KOPT-K1 (cell line): Measurements from ENCODE around the gene ERCC6L.

Source experiments
- H3K27ac ChIP-seq: fragments of 200-600 bp; sonication (generic); 2 replicates; pipeline ENCODE4 v1.5.1; 2016; ENCODE audit warnings: antibody characterized with exemption, mild to moderate bottlenecking, low read depth, low read length; ENCODE audit not compliant: poor library complexity, severe bottlenecking
- H3K36me3 ChIP-seq: fragments of 200-600 bp; sonication (generic); 2 replicates; pipeline ENCODE4 v1.5.1; 2017; ENCODE audit warnings: antibody characterized with exemption, mild to moderate bottlenecking, low read length, moderate library complexity; ENCODE audit not compliant: insufficient read depth
- H3K9me3 ChIP-seq: fragments of 200-600 bp; sonication (generic); 2 replicates; pipeline ENCODE4 v1.5.1; 2017; ENCODE audit warnings: antibody characterized with exemption, low read length, mild to moderate bottlenecking; ENCODE audit not compliant: insufficient read depth, poor library complexity, severe bottlenecking

The ERCC6L gene

GRCh38 chrX:72238721-72239475 is at the start of gene ERCC6L:
TSS of gene ERCC6L (minus strand) at chrX:72239027. CDS start at chrX:72238911, 116 bp downstream.
- peak within 1 kb of the TSS; percentile 78 for H3K27ac ChIP-seq
- H3K36me3 ChIP-seq = peaks cover 30% of the 10 kb centered on the region
- no peaks in the 10 kb centered on the region for H3K9me3 ChIP-seq

GRCh38 chrX:72282302-72282701 is 43.5 kb upstream of the ERCC6L start:
- Histone ChIP-seq H3K9me3 (no peaks in the 10 kb centered on the region), H3K27ac (no peak overlapping the region), H3K36me3 (no peaks in the 10 kb centered on the region)

GRCh38 chrX:72280321-72280845 is 41.6 kb upstream of the ERCC6L start:
- Histone ChIP-seq H3K9me3 (no peaks in the 10 kb centered on the region), H3K27ac (no peak overlapping the region), H3K36me3 (peaks cover 10% of the 10 kb centered on the region)

GRCh38 chrX:72276478-72276953 is 37.7 kb upstream of the ERCC6L start:
- H3K9me3 ChIP-seq = no peaks in the 10 kb centered on the region
- H3K36me3 ChIP-seq = peaks cover 48% of the 10 kb centered on the region
- H3K27ac ChIP-seq = peak overlapping the region; percentile 84

- no peaks in the 10 kb centered on the region for H3K9me3 ChIP-seq
- H3K36me3 ChIP-seq = peaks cover 68% of the 10 kb centered on the region
- H3K27ac ChIP-seq = no peak overlapping the region
These were observed 35.7 kb upstream of the ERCC6L start for GRCh38 chrX:72274526-72274925.

GRCh38 chrX:72273718-72274117 is 34.9 kb upstream of the ERCC6L start:
- no peaks in the 10 kb centered on the region for H3K9me3 ChIP-seq
- H3K27ac ChIP-seq = no peak overlapping the region
- peaks cover 76% of the 10 kb centered on the region for H3K36me3 ChIP-seq

GRCh38 chrX:72272868-72273267 is 34.0 kb upstream of the ERCC6L start:
- Histone ChIP-seq H3K36me3 (peaks cover 85% of the 10 kb centered on the region), H3K27ac (no peak overlapping the region), H3K9me3 (no peaks in the 10 kb centered on the region)

- Histone ChIP-seq H3K36me3 (peaks cover 92% of the 10 kb centered on the region), H3K27ac (no peak overlapping the region), H3K9me3 (no peaks in the 10 kb centered on the region)
These were observed 33.0 kb upstream of the ERCC6L start for GRCh38 chrX:72271812-72272211.

GRCh38 chrX:72271091-72271788 is 32.4 kb upstream of the ERCC6L start:
- no peak overlapping the region for H3K27ac ChIP-seq
- H3K36me3 ChIP-seq = peaks cover 95% of the 10 kb centered on the region

GRCh38 chrX:72270316-72270866 is 31.6 kb upstream of the ERCC6L start:
- no peaks in the 10 kb centered on the region for H3K9me3 ChIP-seq
- H3K36me3 ChIP-seq = peaks cover 87% of the 10 kb centered on the region
- H3K27ac ChIP-seq = no peak overlapping the region

More at GRCh38 chrX:72271091-72271788, 32.4 kb upstream of the ERCC6L start:
- no peaks in the 10 kb centered on the region for H3K9me3 ChIP-seq

GRCh38 chrX:72269671-72270251 is 30.9 kb upstream of the ERCC6L start:
- Histone ChIP-seq H3K27ac (no peak overlapping the region), H3K9me3 (no peaks in the 10 kb centered on the region), H3K36me3 (peaks cover 80% of the 10 kb centered on the region)

- Histone ChIP-seq H3K9me3 (no peaks in the 10 kb centered on the region), H3K27ac (no peak overlapping the region), H3K36me3 (peaks cover 70% of the 10 kb centered on the region)
These were observed 30.0 kb upstream of the ERCC6L start for GRCh38 chrX:72268597-72269365.

GRCh38 chrX:72265263-72265662 is 26.4 kb upstream of the ERCC6L start:
- no peak overlapping the region for H3K27ac ChIP-seq
- H3K36me3 ChIP-seq = peaks cover 35% of the 10 kb centered on the region
- H3K9me3 ChIP-seq = no peaks in the 10 kb centered on the region

GRCh38 chrX:72262077-72262476 is 23.2 kb upstream of the ERCC6L start:
- H3K36me3 ChIP-seq = peaks cover 4% of the 10 kb centered on the region; the same call in 1 of the 2 replicates
- H3K27ac ChIP-seq = no peak overlapping the region
- H3K9me3 ChIP-seq = no peaks in the 10 kb centered on the region
